ENCODE results near the gene OAS1. TPM values are rescaled to one million over a fixed set of nuclear protein-coding genes. Genes with fewer than 3 reads are reported as not detected.

Gene OAS1
- total RNA-seq, 4 donors from 2014 or later = 1.2 to 2.7 (median 1.8) TPM

- in situ Hi-C loops (cut with MboI; ENCODE audit: low sequenced_read_pairs in 4 of 4) = no loop called here
- ATAC-seq = no peak
- H3K4me1 ChIP-seq = peaks cover 0 to 11% of the 10 kb centered on the region in 2 donors
- no peaks in the 10 kb centered on the region for H3K36me3 ChIP-seq
- H3K9me3 ChIP-seq = no peaks in the 10 kb centered on the region
- intact Hi-C loops (cut with DNase I; ENCODE audit: low total_unique reads) = no loop called here
- no peak for DNase-seq
- no peaks in the 10 kb centered on the region for H3K27me3 ChIP-seq
- H3K4me3 ChIP-seq = peak overlapping the region in 1 of 4 donors; percentile 66
- no peak overlapping the region for H3K27ac ChIP-seq
- TF ChIP-seq POLR2A (IDR thresholded peaks at IDR 0.05) = no peak
- no peak for TF ChIP-seq CTCF (IDR thresholded peaks at IDR 0.05 in 4 of 5, conservative IDR thresholded peaks at IDR 0.05 in 1 of 5)
Observed at GRCh38 chr12:112939761-112940381, 33.1 kb downstream of the OAS1 start.

DNA sequence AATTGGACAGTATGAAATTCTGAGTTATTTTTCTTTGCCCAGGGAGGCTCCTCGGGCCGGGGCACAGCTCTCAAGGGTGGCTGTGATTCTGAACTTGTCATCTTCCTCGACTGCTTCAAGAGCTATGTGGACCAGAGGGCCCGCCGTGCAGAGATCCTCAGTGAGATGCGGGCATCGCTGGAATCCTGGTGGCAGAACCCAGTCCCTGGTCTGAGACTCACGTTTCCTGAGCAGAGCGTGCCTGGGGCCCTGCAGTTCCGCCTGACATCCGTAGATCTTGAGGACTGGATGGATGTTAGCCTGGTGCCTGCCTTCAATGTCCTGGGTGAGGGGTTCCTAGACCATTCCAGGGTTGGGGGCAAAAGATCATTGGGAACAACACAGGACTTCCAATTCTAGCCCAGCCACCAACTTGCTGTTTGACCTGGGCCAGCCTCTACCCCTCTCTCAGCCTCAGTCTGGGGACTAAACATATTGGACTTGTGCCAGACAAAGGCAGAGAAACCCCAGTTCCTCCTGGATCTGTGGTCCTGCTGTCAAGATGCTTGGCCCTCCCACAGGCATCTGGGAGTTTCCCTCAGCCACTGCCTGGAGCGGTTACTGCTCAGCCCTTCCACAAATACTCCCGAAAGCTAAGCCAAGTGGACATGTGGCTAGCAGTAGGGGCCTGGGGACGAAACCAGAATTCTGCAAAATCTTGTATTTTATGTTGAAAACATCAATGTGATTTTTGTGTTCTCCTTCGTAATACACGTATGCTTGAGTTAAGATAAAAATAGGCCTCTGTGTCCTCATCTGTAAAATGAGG is 35.0 kb downstream of the OAS1 start:
- ATAC-seq (no peak), DNase-seq (no peak)
- Histone ChIP-seq H3K27me3 (no peaks in the 10 kb centered on the region), H3K4me3 (no peak overlapping the region), H3K27ac (no peak overlapping the region), H3K9me3 (no peaks in the 10 kb centered on the region), H3K4me1 (peaks cover 0 to 11% of the 10 kb centered on the region in 2 donors), H3K36me3 (no peaks in the 10 kb centered on the region)
- in situ Hi-C loops (cut with MboI; ENCODE audit: low sequenced_read_pairs in 4 of 4) (no loop called here), intact Hi-C loops (cut with DNase I; ENCODE audit: low total_unique reads) (no loop called here)
- TF ChIP-seq CTCF (IDR thresholded peaks at IDR 0.05 in 4 of 5, conservative IDR thresholded peaks at IDR 0.05 in 1 of 5) = no peak
- TF ChIP-seq POLR2A (IDR thresholded peaks at IDR 0.05) = no peak

- H3K36me3 ChIP-seq = no peaks in the 10 kb centered on the region
- no peaks in the 10 kb centered on the region for H3K9me3 ChIP-seq
- no peak for TF ChIP-seq POLR2A (IDR thresholded peaks at IDR 0.05)
- TF ChIP-seq CTCF (IDR thresholded peaks at IDR 0.05 in 4 of 5, conservative IDR thresholded peaks at IDR 0.05 in 1 of 5) = no peak
- no peak overlapping the region for H3K4me3 ChIP-seq
- H3K27me3 ChIP-seq = no peaks in the 10 kb centered on the region
- in situ Hi-C loops (cut with MboI; ENCODE audit: low sequenced_read_pairs in 4 of 4) (no loop called here), intact Hi-C loops (cut with DNase I; ENCODE audit: low total_unique reads) (no loop called here)
- DNase-seq (no peak), ATAC-seq (no peak)
- no peak overlapping the region for H3K27ac ChIP-seq
- peaks cover 0 to 11% of the 10 kb centered on the region in 2 donors for H3K4me1 ChIP-seq
Observed at GRCh38 chr12:112942572-112942971, 35.8 kb downstream of the OAS1 start.

- H3K4me3 ChIP-seq = no peak overlapping the region
- no peaks in the 10 kb centered on the region for H3K27me3 ChIP-seq
- intact Hi-C loops (cut with DNase I; ENCODE audit: low total_unique reads) (no loop called here), in situ Hi-C loops (cut with MboI; ENCODE audit: low sequenced_read_pairs in 4 of 4) (no loop called here)
- no peak overlapping the region for H3K27ac ChIP-seq
- no peak for ATAC-seq
- TF ChIP-seq CTCF (IDR thresholded peaks at IDR 0.05 in 4 of 5, conservative IDR thresholded peaks at IDR 0.05 in 1 of 5) (no peak), POLR2A (IDR thresholded peaks at IDR 0.05) (no peak)
- H3K36me3 ChIP-seq = no peaks in the 10 kb centered on the region
- H3K4me1 ChIP-seq = peaks cover 0 to 7% of the 10 kb centered on the region in 2 donors
- no peak for DNase-seq
- H3K9me3 ChIP-seq = no peaks in the 10 kb centered on the region
Observed at GRCh38 chr12:112944024-112944690, 37.4 kb downstream of the OAS1 start.

All from gastrocnemius medialis (tissue), 4 donors.